Panc1 (cell line): Measurements from ENCODE around the gene PAPPA. TPM values are rescaled to one million over a fixed set of nuclear protein-coding genes. Genes with fewer than 3 reads are reported as not detected.

ENCODE experiments used
- ATAC-seq: fragments of 200-7000 bp; cut with Tn5 transposase; 2 replicates; pipeline ENCODE4 v1.9.1; 2020; ENCODE audit warnings: mild to moderate bottlenecking, moderate library complexity
- BruUV-seq: library from RNA; stranded (reverse); fragments of 400-500 nt; replicated peaks from 2 replicates; lab custom pipeline; 2021; lab: Mats Ljungman, UMichigan
- CTCF ChIA-PET: fragments of 300-600 bp; sonication (Branson Sonifier 250); formaldehyde crosslinking; loops from one replicate; lab custom pipeline; 2022; ENCODE audit warnings: antibody characterized with exemption; lab: Charles Lee
- POLR2A ChIA-PET: fragments of 300-600 bp; sonication (Branson Sonifier 250); formaldehyde crosslinking; loops from one replicate; lab custom pipeline; 2022; ENCODE audit warnings: antibody characterized with exemption; lab: Charles Lee
- DNase-seq: peaks from one replicate; pipeline ENCODE4 v3.0.0-alpha.2; 2010; ENCODE audit warnings: low read depth, low spot score
- H3K27ac ChIP-seq: 2 replicates; pipeline ENCODE4 v1.5.1; 2011; ENCODE audit warnings: mild to moderate bottlenecking, low read length, inconsistent platforms
- H3K27me3 ChIP-seq: fragments of 200-500 bp; sonication (Bioruptor generic); 2 replicates; pipeline ENCODE4 v1.6.0; 2014; ENCODE audit warnings: low read length, inconsistent platforms; ENCODE audit not compliant: control insufficient read depth, insufficient read depth
- H3K36me3 ChIP-seq: fragments of 200-500 bp; sonication (Bioruptor generic); 2 replicates; pipeline ENCODE4 v1.5.1; 2014; ENCODE audit warnings: inconsistent platforms, mild to moderate bottlenecking, low read length, moderate library complexity; ENCODE audit not compliant: control insufficient read depth, insufficient read depth
- H3K4me1 ChIP-seq: 2 replicates; pipeline ENCODE4 v1.5.1; 2011; ENCODE audit warnings: inconsistent platforms, mild to moderate bottlenecking, low read length, moderate library complexity; ENCODE audit not compliant: control insufficient read depth, insufficient read depth
- H3K4me3 ChIP-seq, 2 experiments: 2 replicates each; pipeline ENCODE4 v1.5.1; 2011 to 2012; ENCODE audit warnings: low read depth in 2 of 2, low read length in 2 of 2, mild to moderate bottlenecking in 2 of 2, inconsistent platforms in 1 of 2, moderate library complexity in 1 of 2
- H3K9me3 ChIP-seq: fragments of 200-500 bp; sonication (Bioruptor generic); 2 replicates; pipeline ENCODE4 v1.5.1; 2014; ENCODE audit warnings: low read depth, mild to moderate bottlenecking, inconsistent platforms, low read length, moderate library complexity; ENCODE audit not compliant: control insufficient read depth, insufficient read depth
- CTCF ChIP-seq: fragments of 450-650 bp; IDR thresholded peaks from 2 replicates; pipeline ENCODE4 v1.5.1; 2017; ENCODE audit warnings: mild to moderate bottlenecking
- POLR2AphosphoS5 ChIP-seq: IDR thresholded peaks from 2 replicates; pipeline ENCODE4 v1.6.1; 2012; ENCODE audit warnings: mild to moderate bottlenecking, low read depth, low read length, moderate library complexity
- REST ChIP-seq, 2 experiments: IDR thresholded peaks; 2 replicates each; pipeline ENCODE4 v1.6.1; 2011 to 2012; ENCODE audit warnings: low read depth in 2 of 2, control low read depth in 1 of 2, low read length in 1 of 2, mild to moderate bottlenecking in 1 of 2, moderate library complexity in 1 of 2; ENCODE audit not compliant: insufficient read depth in 1 of 2
- SIN3A ChIP-seq: IDR thresholded peaks from 2 replicates; pipeline ENCODE4 v1.6.1; 2012; ENCODE audit warnings: low read depth, mild to moderate bottlenecking, low read length, moderate library complexity, borderline replicate concordance; ENCODE audit not compliant: insufficient read depth
- TCF7L2 ChIP-seq: IDR thresholded peaks from 2 replicates; pipeline ENCODE4 v1.6.1; 2011; ENCODE audit warnings: mild to moderate bottlenecking, low read depth, low read length, inconsistent platforms
- in situ Hi-C: cut with HindIII; loops from 2 replicates; pipeline ENCODE4 v1.10.0; 2016; ENCODE audit warnings: low sequenced_read_pairs, low pct_unique_long_range_greater_than_20kb
- intact Hi-C: fragments of 100-400 bp; cut with micrococcal nuclease; formaldehyde crosslinking; loops from one replicate; pipeline ENCODE4 v1.10.0; 2022; ENCODE audit not compliant: unreplicated experiment
- total RNA-seq: library from RNA; stranded (reverse); gene quantifications from one replicate; pipeline ENCODE4 v1.2.1, GENCODE V29; 2021; ENCODE audit not compliant: unreplicated experiment

Gene PAPPA
- total RNA-seq, 1 experiment from 2014 or later: 1.2 TPM

GRCh38 chr9:116271991-116272390, 118.4 kb downstream of the PAPPA start:
- no peak overlapping the region for H3K4me3 ChIP-seq
- DNase-seq (no peak), ATAC-seq (no peak)
- H3K36me3 ChIP-seq: no peaks in the 10 kb centered on the region
- ChIA-PET CTCF (no interaction called here), POLR2A (no interaction called here)
- in situ Hi-C loops (no loop called here), intact Hi-C loops (no loop called here)
- H3K9me3 ChIP-seq: no peaks in the 10 kb centered on the region
- no peaks in the 10 kb centered on the region for H3K27me3 ChIP-seq
- no peaks in the 10 kb centered on the region for H3K4me1 ChIP-seq
- no peak overlapping the region for H3K27ac ChIP-seq
- no peak for TF ChIP-seq REST (IDR thresholded peaks at IDR 0.05; ENCODE audit: insufficient read depth in 1 of 2, low read depth in 2 of 2, low read length in 1 of 2)
- TF ChIP-seq CTCF: no peak
- no peak for TF ChIP-seq POLR2AphosphoS5
- no peak for TF ChIP-seq TCF7L2
- TF ChIP-seq SIN3A: no peak
- BruUV-seq: no TSS peak

- DNase-seq (no peak), ATAC-seq (no peak)
- Histone ChIP-seq H3K36me3 (no peaks in the 10 kb centered on the region), H3K27me3 (no peaks in the 10 kb centered on the region), H3K9me3 (no peaks in the 10 kb centered on the region), H3K27ac (no peak overlapping the region), H3K4me1 (no peaks in the 10 kb centered on the region), H3K4me3 (no peak overlapping the region)
- BruUV-seq: no TSS peak
- in situ Hi-C loops: no loop called here
- intact Hi-C loops: no loop called here
- ChIA-PET CTCF (no interaction called here), POLR2A (no interaction called here)
- TF ChIP-seq TCF7L2 (no peak), SIN3A (no peak), CTCF (no peak), POLR2AphosphoS5 (no peak), REST (IDR thresholded peaks at IDR 0.05; ENCODE audit: insufficient read depth in 1 of 2, low read depth in 2 of 2, low read length in 1 of 2) (no peak)
Observed at GRCh38 chr9:116274293-116274692, 120.7 kb downstream of the PAPPA start.
